ENCODE data around the gene FMO4.
"Not testable (repeated sequence)": the region's sequence is repeated elsewhere in the genome, so short reads cannot be mapped to it uniquely, and the experiment has no call there.

GRCh38 chr1:171339345-171339744 lies 25.4 kb downstream of the FMO4 start:
- TF ChIP-seq CTCF (IDR thresholded peaks at IDR 0.05), result peak in 1 of 4 donors; percentile 9
- not testable (repeated sequence) for TF ChIP-seq POLR2A (IDR thresholded peaks at IDR 0.05)
